ENCODE measurements around the gene CDX1.

Gene CDX1

DNA sequence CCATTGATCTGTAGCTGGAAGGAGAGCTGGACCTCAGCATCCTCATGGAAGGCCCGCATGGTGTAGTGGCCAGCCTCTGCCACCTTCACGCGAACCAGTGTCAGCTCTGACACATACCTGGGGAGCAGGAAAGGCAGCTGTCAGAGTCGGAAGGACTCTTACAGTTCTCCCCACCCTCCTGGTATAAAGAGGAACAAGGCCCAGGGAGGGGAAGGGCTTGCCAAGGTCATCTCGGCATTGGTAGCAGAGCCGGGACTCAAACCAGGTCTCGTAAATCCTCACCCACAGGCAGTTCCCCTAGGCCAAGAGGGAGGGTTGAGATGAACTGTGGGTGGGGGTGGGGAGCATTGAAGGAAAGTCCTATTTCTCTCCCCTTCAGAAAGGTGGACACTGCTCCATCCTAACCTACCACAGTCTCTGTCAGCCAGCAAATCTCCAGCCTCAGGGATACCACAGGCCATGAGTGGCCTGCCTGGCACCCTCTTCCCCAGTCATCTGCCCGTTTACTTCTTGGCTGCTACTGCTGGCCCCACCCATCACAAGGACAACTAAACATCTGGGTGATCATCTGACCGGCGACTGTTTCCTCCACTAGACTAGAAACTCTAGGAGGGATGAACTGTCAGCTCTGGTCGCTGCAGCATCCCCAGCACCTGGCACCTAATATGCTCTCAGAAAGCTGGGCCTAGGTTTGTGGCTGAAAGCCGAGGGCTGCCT is 34.4 kb upstream of the CDX1 start:
- Histone ChIP-seq H3K27ac (replicated peaks) (no peak overlapping the region), H3K27me3 (ENCODE audit: insufficient read depth, poor library complexity, severe bottlenecking) (no peaks in the 10 kb centered on the region), H3K4me3 (replicated peaks; ENCODE audit: insufficient read depth, low read length) (no peak overlapping the region)
- peak in 1 of 2 experiments; percentile 69 for DNase-seq (ENCODE audit: low read depth in 1 of 2, low spot score in 1 of 2)
- TF ChIP-seq, protein P1, sequence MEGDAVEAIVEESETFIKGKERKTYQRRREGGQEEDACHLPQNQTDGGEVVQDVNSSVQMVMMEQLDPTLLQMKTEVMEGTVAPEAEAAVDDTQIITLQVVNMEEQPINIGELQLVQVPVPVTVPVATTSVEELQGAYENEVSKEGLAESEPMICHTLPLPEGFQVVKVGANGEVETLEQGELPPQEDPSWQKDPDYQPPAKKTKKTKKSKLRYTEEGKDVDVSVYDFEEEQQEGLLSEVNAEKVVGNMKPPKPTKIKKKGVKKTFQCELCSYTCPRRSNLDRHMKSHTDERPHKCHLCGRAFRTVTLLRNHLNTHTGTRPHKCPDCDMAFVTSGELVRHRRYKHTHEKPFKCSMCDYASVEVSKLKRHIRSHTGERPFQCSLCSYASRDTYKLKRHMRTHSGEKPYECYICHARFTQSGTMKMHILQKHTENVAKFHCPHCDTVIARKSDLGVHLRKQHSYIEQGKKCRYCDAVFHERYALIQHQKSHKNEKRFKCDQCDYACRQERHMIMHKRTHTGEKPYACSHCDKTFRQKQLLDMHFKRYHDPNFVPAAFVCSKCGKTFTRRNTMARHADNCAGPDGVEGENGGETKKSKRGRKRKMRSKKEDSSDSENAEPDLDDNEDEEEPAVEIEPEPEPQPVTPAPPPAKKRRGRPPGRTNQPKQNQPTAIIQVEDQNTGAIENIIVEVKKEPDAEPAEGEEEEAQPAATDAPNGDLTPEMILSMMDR (IDR thresholded peaks at IDR 0.05; ENCODE audit: insufficient read depth, low read length): no peak
- peak; percentile 67 for TF ChIP-seq SPI1 (IDR thresholded peaks at IDR 0.05; ENCODE audit: borderline replicate concordance, low read depth)

GRCh38 chr5:150132740-150133139 is 33.8 kb upstream of the CDX1 start:
- no peak overlapping the region for H3K27ac ChIP-seq (replicated peaks)
- TF ChIP-seq GABPA (IDR thresholded peaks at IDR 0.05; ENCODE audit: low read depth) (no peak), POLR2AphosphoS5 (IDR thresholded peaks at IDR 0.05; ENCODE audit: low read depth) (no peak), SPI1 (IDR thresholded peaks at IDR 0.05; ENCODE audit: borderline replicate concordance, low read depth) (no peak)
- TF ChIP-seq, protein P1 (IDR thresholded peaks at IDR 0.05; ENCODE audit: insufficient read depth, low read length): no peak
- TF ChIP-seq, protein P2, sequence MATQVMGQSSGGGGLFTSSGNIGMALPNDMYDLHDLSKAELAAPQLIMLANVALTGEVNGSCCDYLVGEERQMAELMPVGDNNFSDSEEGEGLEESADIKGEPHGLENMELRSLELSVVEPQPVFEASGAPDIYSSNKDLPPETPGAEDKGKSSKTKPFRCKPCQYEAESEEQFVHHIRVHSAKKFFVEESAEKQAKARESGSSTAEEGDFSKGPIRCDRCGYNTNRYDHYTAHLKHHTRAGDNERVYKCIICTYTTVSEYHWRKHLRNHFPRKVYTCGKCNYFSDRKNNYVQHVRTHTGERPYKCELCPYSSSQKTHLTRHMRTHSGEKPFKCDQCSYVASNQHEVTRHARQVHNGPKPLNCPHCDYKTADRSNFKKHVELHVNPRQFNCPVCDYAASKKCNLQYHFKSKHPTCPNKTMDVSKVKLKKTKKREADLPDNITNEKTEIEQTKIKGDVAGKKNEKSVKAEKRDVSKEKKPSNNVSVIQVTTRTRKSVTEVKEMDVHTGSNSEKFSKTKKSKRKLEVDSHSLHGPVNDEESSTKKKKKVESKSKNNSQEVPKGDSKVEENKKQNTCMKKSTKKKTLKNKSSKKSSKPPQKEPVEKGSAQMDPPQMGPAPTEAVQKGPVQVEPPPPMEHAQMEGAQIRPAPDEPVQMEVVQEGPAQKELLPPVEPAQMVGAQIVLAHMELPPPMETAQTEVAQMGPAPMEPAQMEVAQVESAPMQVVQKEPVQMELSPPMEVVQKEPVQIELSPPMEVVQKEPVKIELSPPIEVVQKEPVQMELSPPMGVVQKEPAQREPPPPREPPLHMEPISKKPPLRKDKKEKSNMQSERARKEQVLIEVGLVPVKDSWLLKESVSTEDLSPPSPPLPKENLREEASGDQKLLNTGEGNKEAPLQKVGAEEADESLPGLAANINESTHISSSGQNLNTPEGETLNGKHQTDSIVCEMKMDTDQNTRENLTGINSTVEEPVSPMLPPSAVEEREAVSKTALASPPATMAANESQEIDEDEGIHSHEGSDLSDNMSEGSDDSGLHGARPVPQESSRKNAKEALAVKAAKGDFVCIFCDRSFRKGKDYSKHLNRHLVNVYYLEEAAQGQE (IDR thresholded peaks at IDR 0.05; ENCODE audit: insufficient replicate concordance, low read depth): no peak
- no peak for DNase-seq (ENCODE audit: low read depth in 1 of 2, low spot score in 1 of 2)
- no peak overlapping the region for H3K4me3 ChIP-seq (replicated peaks; ENCODE audit: insufficient read depth, low read length)
- H3K27me3 ChIP-seq (ENCODE audit: insufficient read depth, poor library complexity, severe bottlenecking): no peaks in the 10 kb centered on the region

- TF ChIP-seq SPI1 (IDR thresholded peaks at IDR 0.05; ENCODE audit: borderline replicate concordance, low read depth) (no peak), POLR2AphosphoS5 (IDR thresholded peaks at IDR 0.05; ENCODE audit: low read depth) (no peak), GABPA (IDR thresholded peaks at IDR 0.05; ENCODE audit: low read depth) (no peak)
- TF ChIP-seq, protein P2 (IDR thresholded peaks at IDR 0.05; ENCODE audit: insufficient replicate concordance, low read depth): no peak
- TF ChIP-seq, protein P1 (IDR thresholded peaks at IDR 0.05; ENCODE audit: insufficient read depth, low read length): no peak
- no peak for DNase-seq (ENCODE audit: low read depth in 1 of 2, low spot score in 1 of 2)
- Histone ChIP-seq H3K27ac (replicated peaks) (no peak overlapping the region), H3K27me3 (ENCODE audit: insufficient read depth, poor library complexity, severe bottlenecking) (no peaks in the 10 kb centered on the region), H3K4me3 (replicated peaks; ENCODE audit: insufficient read depth, low read length) (no peak overlapping the region)
These were observed 32.9 kb upstream of the CDX1 start for GRCh38 chr5:150133581-150134197.

Data from HL-60 (cell line).